Coronary artery (tissue), 2 donors: ENCODE data around the gene ATRNL1.

Source experiments
- DNase-seq: peaks from one replicate; pipeline ENCODE4 v3.0.0-alpha.2; 2017; ENCODE audit warnings: low spot score
- H3K27ac ChIP-seq, 2 donors: fragments of 200-600 bp; sonication (generic); one replicate each; pipeline ENCODE4 v1.5.1; 2016 to 2019
- H3K4me3 ChIP-seq: fragments of 200-600 bp; sonication (generic); 2 replicates; pipeline ENCODE4 v1.5.1; 2016; ENCODE audit warnings: mild to moderate bottlenecking, moderate library complexity
- CTCF ChIP-seq: fragments of 200-600 bp; sonication (generic); IDR thresholded peaks from one replicate; pipeline ENCODE4 v1.5.1; 2019; ENCODE audit warnings: antibody characterized with exemption

The ATRNL1 gene

GRCh38 chr10:115849197-115849596, 756.0 kb downstream of the ATRNL1 start:
- H3K4me3 ChIP-seq: no peak overlapping the region
- TF ChIP-seq CTCF: no peak
- no peak for DNase-seq
- H3K27ac ChIP-seq: no peak overlapping the region

- Histone ChIP-seq H3K27ac (no peak overlapping the region), H3K4me3 (no peak overlapping the region)
- TF ChIP-seq CTCF: no peak
- DNase-seq: no peak
Observed at GRCh38 chr10:115850666-115851065, 757.5 kb downstream of the ATRNL1 start.

- no peak for TF ChIP-seq CTCF
- DNase-seq: no peak
- Histone ChIP-seq H3K4me3 (no peak overlapping the region), H3K27ac (no peak overlapping the region)
Observed at GRCh38 chr10:115851695-115852094, 758.5 kb downstream of the ATRNL1 start.

GRCh38 chr10:115854740-115855435, 761.7 kb downstream of the ATRNL1 start:
- no peak for DNase-seq
- H3K4me3 ChIP-seq: no peak overlapping the region
- no peak overlapping the region for H3K27ac ChIP-seq
- no peak for TF ChIP-seq CTCF

GRCh38 chr10:115856580-115856979, 763.4 kb downstream of the ATRNL1 start:
- no peak overlapping the region for H3K27ac ChIP-seq
- TF ChIP-seq CTCF: no peak
- no peak for DNase-seq

GRCh38 chr10:115857856-115858255, 764.7 kb downstream of the ATRNL1 start:
- TF ChIP-seq CTCF: no peak
- no peak for DNase-seq
- Histone ChIP-seq H3K27ac (no peak overlapping the region), H3K4me3 (no peak overlapping the region)

More at GRCh38 chr10:115856580-115856979, 763.4 kb downstream of the ATRNL1 start:
- H3K4me3 ChIP-seq: no peak overlapping the region
